ENCODE results near the gene ZNF322.

ZNF322 gene

GRCh38 chr6:26657256-26657655 lies 2.3 kb downstream of the ZNF322 start:
- TF ChIP-seq, protein P1, sequence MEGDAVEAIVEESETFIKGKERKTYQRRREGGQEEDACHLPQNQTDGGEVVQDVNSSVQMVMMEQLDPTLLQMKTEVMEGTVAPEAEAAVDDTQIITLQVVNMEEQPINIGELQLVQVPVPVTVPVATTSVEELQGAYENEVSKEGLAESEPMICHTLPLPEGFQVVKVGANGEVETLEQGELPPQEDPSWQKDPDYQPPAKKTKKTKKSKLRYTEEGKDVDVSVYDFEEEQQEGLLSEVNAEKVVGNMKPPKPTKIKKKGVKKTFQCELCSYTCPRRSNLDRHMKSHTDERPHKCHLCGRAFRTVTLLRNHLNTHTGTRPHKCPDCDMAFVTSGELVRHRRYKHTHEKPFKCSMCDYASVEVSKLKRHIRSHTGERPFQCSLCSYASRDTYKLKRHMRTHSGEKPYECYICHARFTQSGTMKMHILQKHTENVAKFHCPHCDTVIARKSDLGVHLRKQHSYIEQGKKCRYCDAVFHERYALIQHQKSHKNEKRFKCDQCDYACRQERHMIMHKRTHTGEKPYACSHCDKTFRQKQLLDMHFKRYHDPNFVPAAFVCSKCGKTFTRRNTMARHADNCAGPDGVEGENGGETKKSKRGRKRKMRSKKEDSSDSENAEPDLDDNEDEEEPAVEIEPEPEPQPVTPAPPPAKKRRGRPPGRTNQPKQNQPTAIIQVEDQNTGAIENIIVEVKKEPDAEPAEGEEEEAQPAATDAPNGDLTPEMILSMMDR (conservative IDR thresholded peaks at IDR 0.05; ENCODE audit: low read depth, low read length), result no peak
- no peak for DNase-seq (ENCODE audit: low read depth)
- no peak overlapping the region for H3K4me3 ChIP-seq (ENCODE audit: low read length)

- H3K4me3 ChIP-seq (ENCODE audit: low read length), result no peak overlapping the region
- TF ChIP-seq, protein P1 (conservative IDR thresholded peaks at IDR 0.05; ENCODE audit: low read depth, low read length), result no peak
- DNase-seq (ENCODE audit: low read depth), result no peak
These were observed 6.5 kb downstream of the ZNF322 start for GRCh38 chr6:26653007-26653406.

- TF ChIP-seq, protein P1 (conservative IDR thresholded peaks at IDR 0.05; ENCODE audit: low read depth, low read length), result no peak
- no peak overlapping the region for H3K4me3 ChIP-seq (ENCODE audit: low read length)
- DNase-seq (ENCODE audit: low read depth), result no peak
These were observed 8.3 kb downstream of the ZNF322 start for GRCh38 chr6:26651133-26651781.

DNA sequence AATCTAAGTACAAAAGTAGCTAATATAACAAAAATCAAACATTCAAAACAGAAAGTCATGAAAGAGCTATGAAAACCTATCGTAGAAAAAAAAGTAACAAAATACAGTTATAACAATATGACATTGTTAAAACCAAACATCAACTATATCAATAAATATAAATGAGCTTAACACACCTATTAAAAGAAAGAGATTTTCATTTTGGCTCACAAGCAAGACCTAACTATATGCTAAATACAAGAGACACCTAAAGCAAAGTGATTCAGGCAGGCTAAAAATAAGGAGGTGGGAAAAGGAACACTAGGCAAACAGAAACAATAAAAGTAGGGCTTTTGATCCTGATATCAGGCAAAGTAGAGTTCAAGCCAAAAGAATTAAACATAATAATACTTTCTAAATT lies 13.5 kb downstream of the ZNF322 start:
- TF ChIP-seq, protein P1 (conservative IDR thresholded peaks at IDR 0.05; ENCODE audit: low read depth, low read length), result no peak
- no peak overlapping the region for H3K4me3 ChIP-seq (ENCODE audit: low read length)
- DNase-seq (ENCODE audit: low read depth), result no peak

DNA sequence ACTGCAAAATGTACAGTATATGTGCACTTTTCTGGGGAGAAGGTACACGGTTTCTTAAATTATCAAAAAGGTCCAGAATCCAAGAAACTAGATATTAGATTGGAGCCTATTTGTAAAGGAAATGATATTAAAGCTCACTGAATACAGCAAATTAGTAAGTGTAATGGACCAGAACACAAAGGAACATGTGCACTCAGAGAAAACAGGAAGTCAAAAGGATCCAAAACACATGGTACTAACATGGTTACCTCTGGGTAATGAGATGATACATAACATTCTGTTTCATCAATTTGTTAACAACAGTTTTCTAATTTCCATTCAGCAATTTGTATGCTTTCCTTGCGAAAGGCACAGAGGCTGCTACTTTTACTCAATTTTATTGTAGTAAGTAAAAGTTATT lies 18.7 kb downstream of the ZNF322 start:
- no peak overlapping the region for H3K4me3 ChIP-seq (ENCODE audit: low read length)
- no peak for DNase-seq (ENCODE audit: low read depth)
- TF ChIP-seq, protein P1 (conservative IDR thresholded peaks at IDR 0.05; ENCODE audit: low read depth, low read length), result no peak

GRCh38 chr6:26629359-26629758 lies 30.2 kb downstream of the ZNF322 start:
- TF ChIP-seq, protein P1 (conservative IDR thresholded peaks at IDR 0.05; ENCODE audit: low read depth, low read length), result no peak
- DNase-seq (ENCODE audit: low read depth), result no peak
- no peak overlapping the region for H3K4me3 ChIP-seq (ENCODE audit: low read length)

GRCh38 chr6:26627843-26628242 lies 31.7 kb downstream of the ZNF322 start:
- no peak for DNase-seq (ENCODE audit: low read depth)
- no peak overlapping the region for H3K4me3 ChIP-seq (ENCODE audit: low read length)
- TF ChIP-seq, protein P1 (conservative IDR thresholded peaks at IDR 0.05; ENCODE audit: low read depth, low read length), result no peak
